ENCODE measurements around the gene ZDHHC8.

ZDHHC8 gene

GRCh38 chr22:20115691-20116375 is 15.8 kb upstream of the ZDHHC8 start, which contains the start of gene RANBP1:
TSS of gene RANBP1 (plus strand) at chr22:20116104. CDS start at chr22:20116185, 81 bp downstream.
- DNase-seq = no peak

- no peak for DNase-seq
Measured at GRCh38 chr22:20116376-20116950, 15.1 kb upstream of the ZDHHC8 start.

GRCh38 chr22:20116951-20117632 is 14.5 kb upstream of the ZDHHC8 start, which contains the start of gene TRMT2A:
TSS of gene TRMT2A (minus strand) at chr22:20117226. CDS start at chr22:20116906, 320 bp downstream.
- peak; percentile 96 for DNase-seq

DNA sequence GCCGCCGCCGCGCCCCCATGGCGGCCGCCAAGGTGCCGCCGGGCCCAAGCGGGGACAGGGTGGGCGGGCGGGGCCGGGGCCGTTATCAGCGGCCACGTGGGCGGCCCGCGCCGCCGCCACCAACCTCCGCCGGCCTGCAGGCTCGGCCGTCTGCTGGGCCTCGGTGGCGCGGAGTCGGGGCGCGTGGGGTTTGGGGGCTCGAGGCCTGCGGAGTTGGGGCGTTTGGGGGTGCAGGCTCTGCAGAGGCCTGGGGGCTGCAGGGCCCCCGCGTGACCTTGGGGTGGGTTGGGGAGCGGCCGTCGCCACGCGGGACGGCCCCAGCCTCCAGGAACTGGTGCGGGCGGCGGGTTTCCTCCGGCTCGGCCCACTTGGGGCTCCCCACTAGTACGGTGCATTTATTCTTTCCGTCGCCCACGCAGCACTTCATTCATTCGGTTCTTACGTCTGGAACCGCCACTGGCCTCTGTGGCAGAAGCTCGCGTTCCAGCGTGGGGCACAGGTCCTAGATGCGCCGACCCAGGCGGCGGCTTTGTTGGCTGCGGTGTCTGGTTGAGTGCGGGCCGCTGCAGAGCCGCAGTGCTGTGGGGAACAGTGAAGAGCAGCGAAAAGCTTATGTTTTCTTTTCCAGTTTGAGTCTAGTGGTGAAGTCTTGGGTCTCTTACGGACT is 13.8 kb upstream of the ZDHHC8 start:
- DNase-seq = no peak

- DNase-seq = no peak
Measured at GRCh38 chr22:20118300-20119020, 13.1 kb upstream of the ZDHHC8 start.

GRCh38 chr22:20121856-20122415 is 9.7 kb upstream of the ZDHHC8 start:
- no peak for DNase-seq

DNA sequence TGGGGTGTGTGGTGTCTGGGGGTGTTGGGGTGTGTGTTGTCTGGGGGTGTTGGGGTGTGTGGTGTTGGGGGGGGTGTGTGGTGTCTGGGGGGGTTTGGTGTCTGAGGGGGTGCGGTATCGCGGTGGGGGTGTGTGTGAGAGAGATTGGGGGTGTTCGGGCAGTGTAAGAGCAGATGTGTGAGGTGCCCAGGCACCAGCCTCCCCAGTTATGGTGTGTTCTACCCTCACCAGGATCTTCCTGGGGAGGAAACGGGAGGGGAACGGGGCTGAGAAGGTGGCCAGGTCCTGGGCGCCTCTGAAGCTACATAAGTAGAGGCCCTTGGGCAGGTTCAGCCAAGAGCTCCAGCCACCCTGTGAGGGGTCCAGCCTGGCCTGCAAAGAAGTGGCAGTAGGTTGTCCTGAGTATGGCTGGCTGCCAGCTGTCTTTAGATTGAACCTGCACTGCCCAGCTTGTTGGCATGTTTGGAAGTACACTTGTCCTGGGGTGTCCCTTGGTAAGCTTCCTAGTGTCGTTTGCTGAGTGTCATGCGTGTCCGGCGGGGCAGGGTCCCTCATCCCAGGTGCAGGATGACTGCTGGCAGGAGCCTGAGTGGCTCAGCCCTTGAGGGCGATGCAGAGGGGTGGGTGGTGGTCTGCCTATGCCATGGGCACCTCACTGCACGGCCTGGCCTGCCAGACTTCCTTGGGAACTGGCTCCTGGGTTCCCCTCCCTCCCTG is 8.1 kb upstream of the ZDHHC8 start:
- DNase-seq = no peak

- DNase-seq = no peak
Measured at GRCh38 chr22:20124083-20124787, 7.4 kb upstream of the ZDHHC8 start.

- no peak for DNase-seq
Measured at GRCh38 chr22:20125201-20126174, 6.1 kb upstream of the ZDHHC8 start.

DNA sequence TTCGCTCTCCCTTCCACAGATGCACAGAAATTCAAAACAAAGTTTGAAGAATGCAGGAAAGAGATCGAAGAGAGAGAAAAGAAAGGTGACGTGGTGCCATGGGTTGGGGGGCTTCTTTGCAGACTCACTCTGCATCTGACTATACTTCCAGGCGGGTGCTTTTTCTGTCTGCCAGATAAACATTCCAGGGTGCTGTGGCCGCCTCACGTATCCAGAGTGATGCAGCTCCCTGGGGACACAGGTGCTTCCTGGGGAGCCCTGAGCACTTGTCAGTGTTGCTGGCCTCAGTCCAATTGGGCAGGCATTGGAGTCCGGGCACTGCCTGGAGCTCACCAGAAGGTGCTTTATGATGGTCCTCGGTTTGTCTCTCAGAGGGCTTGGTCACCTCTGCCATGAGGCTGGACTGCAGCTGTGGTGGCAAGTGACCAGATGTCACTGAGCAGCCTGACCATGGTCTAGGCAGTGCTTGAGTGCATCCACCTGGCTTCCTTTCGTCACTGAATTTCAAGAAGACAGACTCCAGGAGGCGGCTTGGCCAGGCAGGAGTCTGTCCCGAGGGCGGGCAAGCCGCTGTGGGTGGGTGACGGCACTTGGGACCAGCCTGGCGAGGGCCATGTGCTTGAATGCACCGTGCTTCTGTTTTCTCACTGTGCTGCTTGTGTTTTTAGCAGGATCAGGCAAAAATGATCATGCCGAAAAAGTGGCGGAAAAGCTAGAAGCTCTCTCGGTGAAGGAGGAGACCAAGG is 5.1 kb upstream of the ZDHHC8 start:
- DNase-seq = no peak

DNA sequence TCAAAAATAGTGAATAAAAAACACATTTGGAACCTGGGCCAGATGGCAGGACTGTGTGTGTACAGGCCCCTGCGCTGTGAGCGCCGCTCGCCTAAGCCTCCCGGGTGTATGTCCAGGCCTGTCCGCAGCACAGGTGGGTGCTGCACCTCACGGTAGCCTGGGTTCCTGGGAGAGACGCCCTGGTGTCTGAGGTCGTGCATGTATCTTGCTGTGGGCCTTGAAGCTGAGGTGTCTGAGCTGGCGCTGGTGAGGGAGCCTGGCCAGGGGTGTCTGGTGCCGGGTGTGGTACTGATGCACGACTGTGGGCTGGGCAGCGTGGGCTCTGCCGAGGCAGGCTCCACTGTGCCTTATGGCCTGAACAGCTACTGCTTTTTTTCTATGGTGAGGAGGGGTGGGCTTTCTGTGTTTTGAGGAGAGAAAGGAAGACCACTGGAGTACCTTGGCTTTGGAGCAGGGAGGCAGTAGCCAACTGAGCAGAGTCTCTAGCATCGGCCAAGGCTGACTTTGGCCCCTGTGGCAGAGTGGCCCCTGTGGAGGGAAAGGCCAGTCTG is 4.2 kb upstream of the ZDHHC8 start:
- DNase-seq = no peak

DNA sequence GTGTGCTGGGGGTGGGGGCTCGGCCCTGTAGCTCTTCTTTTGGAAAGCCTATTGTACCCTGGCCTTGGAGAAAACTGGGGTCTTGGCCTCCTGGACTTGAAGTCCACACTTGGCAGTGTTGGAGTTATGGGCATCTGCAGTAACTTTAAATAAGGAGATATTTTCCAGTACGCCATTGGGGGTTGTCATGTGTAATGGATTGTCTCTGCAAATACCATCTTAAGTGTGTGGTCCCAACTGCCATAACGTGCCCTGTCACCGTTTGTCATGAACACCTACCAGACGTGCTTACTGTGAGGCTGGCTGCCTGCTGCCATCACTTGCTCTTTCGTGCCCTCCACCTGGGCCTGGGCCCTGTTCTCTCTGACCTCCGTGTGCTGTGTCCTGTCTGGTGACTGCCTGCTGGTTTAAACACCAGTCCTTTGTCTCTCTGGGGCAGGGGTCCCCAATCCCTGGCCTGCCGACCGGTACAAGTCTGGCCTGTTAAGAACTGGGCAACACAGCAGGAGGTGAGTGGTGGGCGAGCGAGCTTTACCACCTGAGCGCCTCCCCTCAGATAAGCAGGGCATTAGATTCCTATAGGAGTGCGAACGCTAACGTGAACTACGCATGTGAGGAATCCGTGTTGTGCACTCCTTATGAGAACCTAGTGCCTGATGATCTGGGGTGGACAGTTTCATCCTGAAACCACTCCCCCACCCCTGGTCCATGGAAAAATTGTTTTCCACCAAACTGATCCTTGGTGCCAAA is 3.6 kb upstream of the ZDHHC8 start:
- DNase-seq = no peak

GRCh38 chr22:20128619-20128901 is 3.0 kb upstream of the ZDHHC8 start:
- no peak for DNase-seq

DNA sequence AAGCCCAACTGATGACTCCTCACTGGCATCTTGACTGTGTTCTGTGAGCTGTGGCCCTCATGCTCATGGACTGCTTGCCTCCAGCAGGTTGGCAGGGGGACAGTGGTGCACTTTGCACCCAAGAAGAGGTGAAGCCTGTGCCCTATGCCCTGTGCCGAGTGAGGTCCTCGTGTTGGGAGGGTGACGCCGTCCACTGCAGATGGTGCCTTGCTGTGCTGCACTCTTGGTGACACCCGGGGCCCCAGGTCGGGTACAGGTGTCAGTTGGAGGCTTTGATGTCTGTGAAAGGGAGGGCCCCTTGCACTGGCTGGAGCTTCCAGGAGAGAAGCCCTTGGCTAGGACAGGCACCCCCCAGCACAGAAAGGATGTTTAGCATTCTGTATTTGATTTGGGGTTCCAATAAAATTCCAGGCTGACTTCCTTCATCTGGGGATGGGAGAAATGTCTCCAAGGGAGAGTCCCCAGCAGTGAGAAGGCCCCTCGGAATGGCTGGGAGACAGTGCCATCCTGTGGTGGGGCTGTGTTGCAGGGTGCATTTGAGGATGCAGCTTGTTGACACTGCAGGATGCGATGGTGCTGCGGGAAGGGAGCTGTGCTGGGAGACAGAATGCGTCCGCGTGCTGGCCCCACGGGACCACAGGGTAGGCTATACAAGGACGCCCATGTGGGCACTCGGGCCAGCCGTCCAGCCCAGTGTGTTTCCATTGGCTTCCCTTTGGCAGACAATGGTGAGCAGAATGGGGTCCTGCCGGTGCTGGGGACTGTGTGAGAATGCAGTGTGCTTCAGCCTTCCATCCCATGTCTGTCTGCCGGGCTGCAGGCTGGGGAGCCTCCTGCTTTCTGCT is 2.5 kb upstream of the ZDHHC8 start:
- DNase-seq = no peak

DNA sequence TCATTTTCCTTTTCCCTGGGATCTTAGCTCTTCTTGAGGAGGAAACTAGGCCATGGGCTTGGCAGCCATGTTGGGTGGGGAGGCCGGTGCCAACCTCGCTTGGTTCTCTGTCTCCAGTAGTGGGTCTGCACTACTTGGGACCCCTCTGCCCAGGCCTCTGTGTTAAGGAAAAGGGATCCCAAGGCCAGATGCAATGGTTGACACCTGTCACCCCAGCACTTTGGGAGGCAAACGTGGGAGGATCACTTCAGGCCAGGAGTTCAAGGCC is 1.9 kb upstream of the ZDHHC8 start:
- no peak for DNase-seq

- DNase-seq = peak; percentile 39
Measured at GRCh38 chr22:20130319-20130718, 1.3 kb upstream of the ZDHHC8 start.

- DNase-seq = peak; percentile 56
Measured at GRCh38 chr22:20130731-20131596, 640 bp upstream of the ZDHHC8 start.
